HepG2 (cell line): ENCODE results near the gene RGN.

ENCODE experiments used
- ATF7 ChIP-seq, 2 experiments: fragments of 450-650 bp in 1 of 2; sonication (generic) in 1 of 2; formaldehyde crosslinking in 1 of 2; IDR thresholded peaks; 2 replicates each; pipeline versions ENCODE4 v1.4.0 to v1.6.1; 2016 to 2020; ENCODE audit warnings: antibody characterized with exemption in 1 of 2, mild to moderate bottlenecking in 1 of 2, missing genetic modification reagents in 1 of 2
- E2F1 ChIP-seq: sonication (generic); formaldehyde crosslinking; IDR thresholded peaks from 2 replicates; pipeline ENCODE4 v1.5.0; 2020; ENCODE audit warnings: missing genetic modification reagents
- GABPA ChIP-seq, 2 experiments: IDR thresholded peaks; 2 replicates each; pipeline ENCODE4 v1.6.1; 2011 to 2016; ENCODE audit warnings: low read depth in 2 of 2, low read length in 1 of 2, missing biosample characterization in 1 of 2, missing genetic modification characterization in 1 of 2
- RFXAP ChIP-seq: sonication (generic); formaldehyde crosslinking; IDR thresholded peaks from 2 replicates; pipeline ENCODE4 v1.4.0; 2020; ENCODE audit warnings: missing genetic modification reagents, borderline replicate concordance
- STAG1 ChIP-seq: sonication (generic); formaldehyde crosslinking; IDR thresholded peaks from 2 replicates; pipeline ENCODE4 v1.4.0; 2020; ENCODE audit warnings: missing genetic modification reagents
- THAP7 ChIP-seq: sonication (generic); formaldehyde crosslinking; IDR thresholded peaks from 2 replicates; pipeline ENCODE4 v1.8.1; 2023; ENCODE audit warnings: mild to moderate bottlenecking, missing genetic modification reagents
- THAP9 ChIP-seq: sonication (generic); formaldehyde crosslinking; IDR thresholded peaks from 2 replicates; pipeline ENCODE4; 2020; ENCODE audit warnings: missing genetic modification reagents, mild to moderate bottlenecking, borderline replicate concordance

- TF ChIP-seq THAP7 (no peak), E2F1 (CRISPR knock-in tag) (no peak), RFXAP (CRISPR knock-in tag) (no peak; the same call in 1 of the 2 replicates), STAG1 (CRISPR knock-in tag) (no peak), ATF7 (IDR thresholded peaks at IDR 0.05) (no peak), ATF7 (CRISPR knock-in tag; IDR thresholded peaks at IDR 0.05) (no peak), THAP9 (CRISPR knock-in tag) (no peak), GABPA (IDR thresholded peaks at IDR 0.05; ENCODE audit: low read depth, low read length) (no peak), GABPA (CRISPR knock-in tag; IDR thresholded peaks at IDR 0.05; ENCODE audit: low read depth) (no peak)
These were observed 2.6 kb downstream of the RGN start for GRCh38 chrX:47080915-47081236.
